Right hindlimb (tissue), 1 donor: ENCODE data around the gene TRAPPC5.
A peak's percentile ranks its signal among the peaks of the same experiment; 100 is the strongest.

Experiments used
- DNase-seq: peaks from one replicate; pipeline ENCODE4 v3.0.0-alpha.2; 2018

TRAPPC5 gene

DNA sequence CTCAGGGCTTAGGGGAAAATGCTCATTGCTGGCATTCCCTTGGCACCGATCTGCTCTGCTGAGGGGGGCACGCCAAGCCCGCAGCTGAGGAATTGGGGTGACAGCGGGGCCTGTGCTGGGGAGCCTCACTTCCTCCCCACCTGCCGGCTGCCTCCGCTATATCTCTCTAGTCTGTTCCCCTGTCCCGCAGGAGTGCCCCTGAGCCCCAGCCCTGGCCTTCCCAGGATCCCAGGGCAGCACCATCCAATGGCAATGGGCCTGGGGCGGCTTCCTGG, 34.3 kb upstream of the TRAPPC5 start:
- no peak for DNase-seq

GRCh38 chr19:7647156-7647555, 33.5 kb upstream of the TRAPPC5 start:
- DNase-seq = no peak

DNA sequence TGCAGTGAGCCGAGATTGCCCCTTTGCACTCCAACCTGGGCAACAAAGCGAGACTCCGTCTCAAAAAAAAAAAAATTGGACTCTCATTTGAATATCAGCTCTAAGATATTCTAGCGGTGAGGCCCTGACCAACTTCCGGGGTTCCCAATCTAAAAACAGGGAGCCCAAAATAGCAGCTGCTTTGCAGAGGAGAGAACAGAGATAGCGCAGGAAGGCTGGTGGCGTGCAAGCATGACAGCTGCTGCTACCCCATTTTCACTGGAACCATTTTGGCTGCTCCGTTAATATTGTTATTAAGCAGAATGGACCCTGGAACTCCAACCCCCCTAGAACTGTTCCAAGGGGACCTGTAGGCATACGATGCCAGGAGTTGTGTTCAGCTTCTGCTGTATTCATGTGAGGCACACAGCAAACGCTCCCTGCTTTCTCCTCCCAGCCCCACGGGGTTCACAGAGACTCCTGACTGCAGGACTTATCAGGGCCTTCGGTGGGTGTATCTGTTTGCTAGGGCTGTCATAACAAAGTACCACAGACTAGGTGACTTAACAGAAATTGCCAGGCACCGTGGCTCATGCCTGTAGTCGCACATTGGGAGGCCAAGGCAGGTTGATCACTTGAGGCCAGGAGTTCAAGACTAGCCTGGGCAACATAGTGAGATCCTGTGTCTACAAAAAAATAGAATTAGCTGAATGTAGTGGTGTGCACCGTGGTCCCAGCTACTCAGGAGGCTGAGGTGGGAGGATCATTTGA, 32.2 kb upstream of the TRAPPC5 start:
- no peak for DNase-seq

DNA sequence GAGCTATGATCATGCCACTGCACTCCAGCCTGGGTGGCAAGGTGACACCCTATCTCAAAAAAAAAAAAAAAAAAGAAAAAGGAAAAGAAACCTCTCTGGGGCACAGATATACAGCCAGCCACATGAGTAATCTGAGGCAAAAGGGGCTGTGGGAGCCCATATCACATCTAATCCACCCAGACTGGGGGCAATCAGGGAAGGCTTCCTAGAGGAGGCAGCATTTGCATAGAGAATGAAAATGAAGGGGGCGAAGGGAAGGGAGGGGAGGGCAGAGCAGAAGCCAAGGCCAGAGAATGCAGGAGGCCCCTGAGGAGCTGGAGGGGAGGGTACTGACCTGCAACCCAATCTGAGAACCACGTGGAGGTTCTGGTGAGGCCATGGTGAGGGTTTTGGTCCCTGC, 30.5 kb upstream of the TRAPPC5 start:
- DNase-seq = no peak

- peak; percentile 84 for DNase-seq
These were observed 28.5 kb upstream of the TRAPPC5 start for GRCh38 chr19:7652061-7652641.

DNA sequence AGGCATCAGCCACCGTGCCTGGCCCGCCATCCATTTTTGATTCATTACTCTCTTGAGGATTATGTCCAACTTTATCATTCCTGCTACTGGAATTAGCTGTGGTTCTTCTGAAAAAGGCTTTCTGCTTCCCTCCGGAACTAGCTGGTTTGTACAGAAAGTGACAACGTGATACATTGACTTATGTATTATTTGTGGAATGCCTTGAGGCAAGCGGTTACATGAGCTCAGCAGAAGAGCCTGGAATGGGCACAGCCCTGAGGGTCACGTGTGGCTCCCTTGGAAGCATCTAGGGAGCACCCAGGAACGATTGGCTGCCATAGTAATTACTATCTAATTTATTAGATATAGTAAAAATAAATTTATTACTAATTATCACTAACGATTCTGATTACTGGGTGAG, 26.2 kb upstream of the TRAPPC5 start:
- no peak for DNase-seq

DNA sequence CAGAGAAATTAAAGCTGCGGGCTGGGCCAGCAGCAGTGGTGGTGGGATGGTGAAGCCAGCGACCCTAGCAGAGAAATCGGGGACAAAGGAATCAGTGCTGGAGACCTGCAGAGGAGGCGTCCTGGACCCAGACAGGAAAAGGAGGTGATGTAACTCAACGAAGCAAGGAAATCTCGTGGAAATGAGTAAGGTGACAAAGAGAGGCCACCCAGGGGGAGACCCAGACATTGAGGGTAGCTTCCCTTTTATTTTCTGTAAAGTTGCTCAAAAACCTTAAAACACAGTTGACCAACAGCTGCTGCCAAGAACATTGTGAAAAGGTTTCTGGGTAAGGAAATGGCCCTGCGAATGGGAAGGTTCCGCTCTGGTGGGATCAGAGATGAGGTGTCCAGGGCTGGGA, 25.1 kb upstream of the TRAPPC5 start:
- DNase-seq = no peak

GRCh38 chr19:7657131-7657751, 23.4 kb upstream of the TRAPPC5 start:
- DNase-seq = no peak

DNA sequence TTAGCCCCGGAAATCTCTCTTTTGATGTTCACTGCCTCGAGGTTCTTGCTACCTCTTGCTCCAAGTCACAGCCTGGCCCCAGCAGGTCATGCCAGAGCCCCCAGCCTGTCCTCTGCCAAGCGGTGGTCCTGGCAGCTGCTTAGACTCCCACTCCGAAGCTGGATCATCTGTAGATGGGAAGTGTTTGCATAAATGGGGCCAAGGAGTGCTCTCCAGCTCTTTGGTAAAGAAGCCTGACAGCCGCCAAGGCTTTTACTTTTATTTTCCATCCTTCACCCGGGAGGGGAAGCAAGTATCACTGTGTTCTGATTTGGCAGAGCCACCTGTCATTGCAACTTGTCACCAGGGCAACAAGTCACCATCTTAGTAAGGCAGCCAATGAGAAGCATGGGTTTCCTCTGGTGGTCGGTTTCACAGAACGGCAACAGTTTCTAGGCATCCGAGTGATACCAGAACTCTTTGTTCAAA, 22.4 kb upstream of the TRAPPC5 start:
- DNase-seq = no peak

- DNase-seq = no peak
These were observed 18.7 kb upstream of the TRAPPC5 start for GRCh38 chr19:7661744-7662538.

- no peak for DNase-seq
These were observed 18.0 kb upstream of the TRAPPC5 start for GRCh38 chr19:7662657-7663056.

DNA sequence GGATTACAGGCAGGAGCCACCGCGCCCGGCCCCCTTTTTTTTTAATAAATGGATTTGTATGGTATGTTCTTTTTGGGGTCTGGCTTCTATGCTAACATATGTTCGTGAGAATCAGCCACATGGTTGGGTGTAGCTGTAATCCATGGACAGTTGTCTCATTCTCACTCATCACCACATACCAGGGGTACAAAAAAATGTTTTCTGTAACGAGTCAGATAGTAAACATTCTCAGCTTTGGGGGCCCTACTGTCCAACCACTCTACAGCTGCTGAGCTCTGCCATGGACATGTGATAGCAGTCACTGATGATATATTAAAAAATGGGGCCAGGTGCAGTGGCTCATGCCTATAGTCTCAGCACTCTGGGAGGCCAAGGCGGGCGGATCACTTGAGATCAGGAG, 16.9 kb upstream of the TRAPPC5 start:
- DNase-seq = no peak

GRCh38 chr19:7665076-7665475, 15.6 kb upstream of the TRAPPC5 start:
- peak; percentile 60 for DNase-seq

GRCh38 chr19:7668842-7669241, 11.8 kb upstream of the TRAPPC5 start, which contains the start of gene RETN:
RETN (plus strand) TSS chr19:7669049; CDS start chr19:7669327, 278 bp downstream.
- no peak for DNase-seq

GRCh38 chr19:7669641-7670040, 11.0 kb upstream of the TRAPPC5 start:
- DNase-seq = no peak

- DNase-seq = no peak
These were observed 10.4 kb upstream of the TRAPPC5 start for GRCh38 chr19:7670150-7670783.

DNA sequence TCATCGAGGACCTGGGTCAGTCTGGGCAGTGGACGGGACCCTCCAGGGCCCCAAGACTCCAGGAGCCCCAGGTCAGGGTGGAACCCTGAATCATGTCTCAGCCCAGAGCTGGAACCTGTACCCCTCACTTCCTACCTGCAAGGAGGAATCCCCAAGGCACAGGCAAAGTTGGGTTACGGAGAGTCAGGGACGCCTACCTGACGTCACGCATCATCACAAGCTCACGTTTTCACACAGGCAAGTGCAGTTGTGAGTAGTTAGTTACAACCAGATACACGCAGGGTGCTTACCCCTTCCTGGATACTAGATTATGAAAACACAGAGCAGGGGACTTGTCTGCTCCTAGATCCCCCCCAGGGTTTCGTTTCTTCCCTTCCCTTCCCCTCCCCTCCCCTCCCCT, 9.8 kb upstream of the TRAPPC5 start:
- DNase-seq = no peak

DNA sequence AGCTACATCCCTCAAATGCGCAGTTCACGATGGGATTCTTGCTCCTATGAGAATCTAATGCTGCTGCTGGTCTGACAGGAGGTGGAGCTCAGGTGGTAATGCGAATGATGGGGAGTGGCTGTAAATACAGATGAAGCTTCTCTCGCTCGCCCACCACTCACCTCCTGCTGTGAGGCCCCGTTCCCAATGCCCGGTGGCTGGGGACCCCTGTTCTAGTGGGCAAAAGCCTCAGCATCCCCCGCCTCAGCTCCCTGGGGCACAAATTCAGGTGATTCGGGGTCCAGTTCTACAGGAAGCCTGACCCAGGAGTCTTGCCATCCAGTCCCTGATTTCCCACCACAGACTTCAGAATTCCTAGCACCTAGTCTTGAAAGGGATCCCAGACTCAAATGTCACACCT, 8.1 kb upstream of the TRAPPC5 start:
- no peak for DNase-seq

GRCh38 chr19:7674010-7675005, 6.3 kb upstream of the TRAPPC5 start:
- DNase-seq = peak; percentile 49

GRCh38 chr19:7676376-7676775, 4.3 kb upstream of the TRAPPC5 start:
- no peak for DNase-seq

- no peak for DNase-seq
These were observed 3.8 kb upstream of the TRAPPC5 start, which contains the start of gene MCEMP1 for GRCh38 chr19:7676854-7677253. MCEMP1 (plus strand) TSS chr19:7677090; CDS start chr19:7677121, 31 bp downstream.
